Hematopoietic multipotent progenitor cell treated with erythropoietin and hydrocortisone succinate and interleukin-3 and kit ligand, for 15 days (in vitro differentiated cells): ENCODE results near the gene REX1BD.
A peak's percentile ranks its signal among the peaks of the same experiment; 100 is the strongest.

ENCODE experiments used
- DNase-seq: peaks from one replicate; pipeline ENCODE4 v3.0.0-alpha.2; 2015; ENCODE audit warnings: low spot score

Gene REX1BD

DNA sequence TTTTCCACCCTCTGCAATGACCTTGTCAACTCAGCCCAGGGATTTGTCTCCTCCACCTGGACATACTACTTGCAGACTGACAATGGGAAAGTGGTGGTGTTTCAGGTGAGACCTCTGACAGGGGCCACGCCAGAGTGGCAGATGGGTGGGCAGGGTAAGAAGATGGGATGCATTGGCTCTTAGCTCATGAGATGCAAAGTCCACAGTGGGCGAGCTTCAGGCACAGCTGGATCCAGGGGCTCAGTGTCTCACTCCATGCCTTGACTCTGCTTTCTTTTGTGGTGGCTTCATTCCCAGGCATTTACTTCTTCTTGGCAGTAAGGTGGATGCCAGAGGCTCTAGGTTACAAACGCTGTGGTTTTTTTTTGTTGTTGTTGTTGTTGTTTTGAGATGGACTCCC is 27.4 kb downstream of the REX1BD start:
- no peak for DNase-seq

DNA sequence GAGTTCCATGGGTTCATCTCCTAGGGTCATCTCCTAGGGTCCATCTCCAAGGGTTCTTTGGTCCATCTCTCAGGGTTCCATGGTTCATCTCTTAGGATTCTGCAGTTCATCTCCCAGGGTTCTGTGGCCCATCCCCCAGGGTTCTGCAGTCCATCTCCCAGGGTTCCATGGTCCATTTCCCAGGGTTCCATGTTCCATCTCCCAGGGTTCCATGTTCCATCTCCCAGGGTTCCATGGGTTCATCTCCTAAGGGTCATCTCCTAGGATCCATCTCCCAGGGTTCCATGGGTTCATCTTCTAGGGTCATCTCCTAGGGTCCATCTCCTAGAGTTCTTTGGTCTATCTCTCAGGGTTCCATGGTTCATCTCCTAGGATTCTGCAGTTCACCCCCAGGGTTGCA is 29.0 kb downstream of the REX1BD start:
- DNase-seq = no peak

DNA sequence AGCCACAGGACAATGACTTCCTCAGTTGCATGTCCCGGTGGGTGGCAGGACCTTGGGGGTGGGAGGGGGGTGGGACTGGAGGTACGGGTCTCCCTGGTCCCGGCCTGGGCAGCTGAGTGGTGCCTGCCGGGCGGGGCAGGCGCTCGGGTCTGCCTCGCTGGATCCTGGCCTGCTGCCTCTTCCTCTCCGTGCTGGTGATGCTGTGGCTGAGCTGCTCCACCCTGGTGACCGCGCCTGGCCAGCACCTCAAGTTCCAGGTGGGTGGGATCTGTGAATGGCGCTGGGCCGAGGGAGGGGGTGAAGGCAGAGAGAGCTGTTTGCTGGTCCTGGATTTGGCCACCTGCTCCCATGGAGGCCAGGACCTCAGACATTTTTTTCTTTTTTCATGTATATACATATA is 29.6 kb downstream of the REX1BD start:
- no peak for DNase-seq

DNA sequence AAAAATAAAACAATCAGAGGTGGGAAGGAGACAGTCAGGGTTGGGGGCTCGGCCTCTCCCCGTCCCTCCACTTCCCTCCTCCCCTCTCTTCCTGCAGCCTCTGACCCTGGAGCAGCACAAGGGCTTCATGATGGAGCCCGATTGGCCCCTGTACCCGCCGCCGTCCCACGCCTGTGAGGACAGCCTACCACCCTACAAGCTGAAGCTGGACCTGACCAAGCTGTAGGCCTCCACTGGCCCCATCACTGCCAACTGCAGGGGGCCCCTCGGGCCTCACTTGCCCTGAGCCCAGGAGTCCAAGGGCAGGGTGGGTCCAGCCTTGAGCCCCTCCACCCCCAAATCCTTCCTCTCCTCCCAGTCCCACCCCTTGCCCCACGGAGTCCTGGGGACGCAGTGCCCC is 31.7 kb downstream of the REX1BD start:
- DNase-seq = no peak

DNA sequence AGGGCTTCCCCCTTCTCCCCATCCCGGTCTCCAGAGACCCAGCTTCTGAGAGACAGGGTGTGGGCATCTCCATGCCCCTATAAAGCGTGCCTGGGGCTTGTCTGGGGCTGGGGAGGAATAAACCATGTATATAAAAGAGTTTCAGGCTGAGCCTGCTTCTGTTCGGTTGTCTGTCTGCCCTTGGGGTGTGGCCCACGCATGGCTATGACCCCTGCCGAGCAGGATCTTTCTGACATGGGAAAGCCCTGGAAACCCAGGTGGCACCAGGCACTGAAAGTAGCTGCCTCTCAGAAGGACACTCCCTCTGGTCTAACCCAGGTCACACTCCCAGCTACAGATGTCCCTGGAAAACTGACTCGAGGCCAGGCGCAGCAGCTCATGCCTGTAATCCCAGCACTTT is 32.3 kb downstream of the REX1BD start:
- no peak for DNase-seq

DNA sequence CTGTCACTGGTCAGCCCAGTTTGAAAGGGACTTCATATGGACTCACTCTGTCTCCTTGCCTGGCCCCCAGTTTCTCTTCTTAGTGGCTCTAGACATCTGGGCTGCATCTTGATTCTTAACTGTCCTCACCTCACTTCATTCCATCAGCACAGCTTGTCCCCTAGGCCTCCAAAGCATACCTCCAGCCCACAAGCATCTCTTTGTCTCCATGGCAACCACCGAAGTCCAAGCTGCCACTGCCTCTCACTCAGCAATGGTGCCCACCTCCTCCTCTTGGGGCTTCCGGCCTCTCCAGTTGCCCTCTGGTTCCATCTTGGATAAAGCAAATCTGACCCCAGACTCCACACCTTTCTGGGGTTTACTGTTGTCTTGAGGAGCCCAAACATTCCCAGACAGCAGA is 38.3 kb downstream of the REX1BD start:
- no peak for DNase-seq

DNA sequence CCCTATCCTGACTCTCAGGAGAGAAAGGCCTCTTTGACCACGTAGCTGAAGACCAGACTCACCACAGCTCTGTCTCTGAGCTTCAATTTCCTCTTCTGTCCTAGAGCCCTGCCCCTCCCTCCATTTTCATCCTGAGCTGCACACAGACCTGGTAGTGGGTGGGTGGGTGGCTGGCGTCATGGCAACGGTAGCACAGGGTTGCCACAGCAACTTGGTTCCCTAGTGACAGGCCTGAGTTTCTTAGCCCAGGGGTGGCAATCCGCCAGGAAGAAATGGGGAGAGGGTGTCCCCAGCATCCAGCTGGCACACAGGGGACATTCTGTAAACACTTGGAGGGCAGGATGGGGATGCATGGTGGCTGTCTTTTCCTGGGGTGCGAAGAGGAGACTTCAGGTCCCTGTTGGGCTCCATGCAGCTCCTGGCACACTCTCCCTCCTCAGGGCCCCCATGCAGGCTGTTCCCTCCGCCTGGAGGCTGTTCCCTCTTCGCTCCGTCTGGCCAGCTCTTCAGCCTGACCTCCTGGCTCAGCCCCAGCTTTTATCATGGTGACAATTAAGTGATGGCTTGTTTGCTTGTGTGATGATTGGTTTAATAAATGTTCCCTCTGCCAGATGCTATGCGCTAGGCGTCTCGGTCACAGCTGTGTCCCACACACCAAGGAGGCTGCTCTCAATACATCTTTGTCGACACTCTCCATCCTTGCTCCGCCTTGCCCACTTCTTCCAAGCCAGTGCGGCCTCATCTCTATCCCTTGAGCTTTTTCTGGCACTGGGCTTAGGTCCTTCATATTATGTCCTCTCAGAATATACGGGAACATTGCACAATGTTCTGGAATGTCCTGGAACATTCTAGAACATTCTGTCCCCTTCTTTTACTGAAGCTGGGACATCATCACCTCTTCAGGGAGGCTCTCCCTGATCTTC is 40.8 kb downstream of the REX1BD start:
- DNase-seq = no peak

DNA sequence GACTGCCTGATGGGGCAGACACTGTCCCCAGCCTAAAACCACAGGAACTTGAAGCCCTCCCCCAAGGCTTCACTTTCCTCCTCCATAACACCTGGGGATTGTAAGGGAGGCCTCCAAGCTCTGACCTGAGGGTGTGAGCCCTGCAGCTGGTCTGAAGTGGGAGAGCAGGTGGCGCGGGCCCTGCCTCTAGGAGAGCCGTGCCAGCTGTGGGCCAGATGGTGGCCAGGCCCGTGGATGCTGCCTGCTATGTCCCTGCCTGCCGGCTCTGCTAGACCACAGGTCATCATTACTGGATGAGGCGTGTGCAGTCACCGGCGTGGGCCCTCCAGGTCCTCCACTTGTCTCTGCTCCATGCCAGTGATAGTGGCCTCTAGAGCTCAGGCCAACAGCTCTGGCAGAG is 44.7 kb downstream of the REX1BD start:
- no peak for DNase-seq

DNA sequence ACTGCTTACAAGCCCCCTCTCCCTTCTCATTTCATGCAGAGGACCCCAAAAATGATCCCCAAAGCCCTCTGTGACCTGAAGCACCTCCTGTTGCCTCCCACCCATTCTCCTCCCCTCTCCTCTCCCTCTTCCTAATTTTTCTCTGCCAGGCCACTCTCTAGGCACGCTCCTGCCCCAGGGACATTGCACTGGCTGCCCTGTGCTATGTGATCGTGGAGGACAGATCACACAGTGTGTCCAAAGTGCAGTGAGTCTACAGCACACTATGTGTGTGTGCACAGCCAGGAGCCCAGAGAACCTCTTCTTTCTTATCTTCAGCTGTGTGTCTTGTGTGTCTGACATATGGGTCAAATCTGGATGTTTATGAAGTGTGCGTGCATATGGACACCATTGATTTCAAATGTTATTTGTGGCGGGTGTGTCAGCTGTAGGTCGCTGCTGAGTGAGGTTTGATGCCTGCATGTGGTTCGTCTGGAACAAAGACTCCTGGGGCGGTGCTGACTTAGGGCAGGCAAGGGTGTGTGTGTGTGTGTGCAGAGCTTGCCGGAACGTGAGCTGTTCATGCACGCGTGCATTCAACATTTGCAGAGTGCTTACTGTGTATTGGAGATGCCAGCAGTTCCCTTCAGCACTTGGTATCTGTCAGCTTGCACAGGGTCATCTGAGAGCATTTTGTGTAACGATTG is 46.2 kb downstream of the REX1BD start:
- DNase-seq = no peak

DNA sequence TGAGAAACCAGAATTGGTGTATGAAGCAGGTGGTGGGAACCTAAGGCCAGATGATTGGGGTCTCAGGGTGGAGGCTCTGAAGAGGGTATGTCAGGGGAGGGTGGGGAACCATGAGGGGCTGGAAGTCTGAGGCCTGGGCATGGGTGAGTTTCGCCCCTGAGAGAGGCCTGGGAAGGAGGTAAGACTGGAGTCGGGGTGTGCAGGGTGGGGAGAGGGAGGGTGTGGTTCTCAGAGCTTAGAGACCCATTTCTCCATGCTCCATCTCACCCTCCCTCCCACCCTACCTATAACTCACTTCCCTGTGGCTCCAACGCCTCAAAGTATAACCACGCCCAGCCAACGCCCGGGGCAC is 47.2 kb downstream of the REX1BD start:
- DNase-seq = no peak

DNA sequence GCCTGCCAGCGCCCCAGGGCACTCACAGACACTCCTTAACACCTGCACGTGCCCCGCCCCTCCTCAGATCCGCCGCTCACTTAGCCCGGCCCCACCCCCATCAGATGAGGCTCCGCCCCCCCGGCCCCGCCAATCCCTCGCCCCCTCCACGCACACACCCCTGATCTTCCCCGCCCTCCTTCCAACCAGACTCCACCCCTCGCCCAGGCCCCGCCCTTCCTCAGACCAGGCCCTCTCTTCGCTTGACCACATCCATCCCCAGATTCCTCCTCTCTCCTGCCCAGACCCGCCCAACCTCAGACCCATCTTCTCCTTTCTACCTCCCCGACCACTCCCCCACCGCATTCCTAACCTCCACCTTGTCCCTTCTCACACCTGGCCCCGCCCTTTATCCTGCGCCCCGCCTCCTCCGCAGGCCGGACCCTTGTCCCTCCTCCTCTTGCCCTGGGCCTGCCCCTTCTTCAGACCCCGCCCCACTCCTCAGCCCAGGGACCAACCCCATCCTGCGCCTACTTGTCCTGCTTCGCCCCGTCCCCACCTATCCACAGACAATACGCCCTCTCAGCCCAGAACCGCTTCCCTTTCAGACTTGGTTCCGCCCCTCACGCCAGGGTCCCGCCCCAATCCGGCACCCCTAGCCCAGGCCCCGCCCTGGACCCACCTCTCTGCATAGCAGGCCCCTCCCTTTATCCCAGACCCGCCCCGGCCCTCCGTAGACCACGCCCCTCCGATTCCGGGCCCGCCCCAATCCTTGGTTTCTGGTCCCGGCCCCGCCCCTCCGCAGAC is 47.8 kb downstream of the REX1BD start:
- DNase-seq = peak; percentile 91

DNA sequence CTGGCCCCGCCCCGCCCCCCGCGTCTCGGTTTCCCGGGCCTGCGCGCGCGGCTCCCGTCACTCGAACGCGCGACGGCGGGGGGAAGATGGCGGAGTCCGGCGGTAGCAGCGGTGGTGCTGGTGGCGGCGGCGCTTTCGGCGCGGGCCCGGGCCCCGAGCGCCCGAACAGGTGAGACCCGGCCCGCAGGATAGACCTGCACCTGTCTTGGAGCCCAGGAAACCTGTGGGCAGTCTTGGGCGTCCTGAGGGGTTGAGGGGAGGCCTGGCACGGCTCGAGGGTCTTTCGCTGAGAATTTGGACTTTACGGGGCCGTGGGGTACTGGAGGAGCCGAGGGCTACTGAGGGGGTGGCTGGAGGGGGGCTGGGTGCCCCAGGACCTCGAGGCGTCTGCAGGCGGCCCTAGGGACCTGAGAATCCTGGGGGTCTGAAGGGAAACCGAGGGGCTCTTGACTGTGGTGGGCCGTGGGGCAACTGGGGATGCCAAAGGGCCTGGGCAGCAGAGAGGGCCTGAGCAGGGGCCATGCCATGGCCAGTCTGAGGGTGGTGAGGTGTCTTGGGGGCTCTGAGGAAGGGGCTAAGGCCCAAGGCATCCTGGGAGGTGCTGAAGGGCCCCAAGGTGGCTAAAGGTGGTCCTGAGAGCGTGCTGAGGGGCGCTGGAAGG is 48.5 kb downstream of the REX1BD start, which contains the start of gene KLHL26:
TSS of gene KLHL26 (plus strand) at position 60 of the 661 bp plus-strand sequence. CDS start at position 87, 27 bp downstream.
- DNase-seq = no peak

DNA sequence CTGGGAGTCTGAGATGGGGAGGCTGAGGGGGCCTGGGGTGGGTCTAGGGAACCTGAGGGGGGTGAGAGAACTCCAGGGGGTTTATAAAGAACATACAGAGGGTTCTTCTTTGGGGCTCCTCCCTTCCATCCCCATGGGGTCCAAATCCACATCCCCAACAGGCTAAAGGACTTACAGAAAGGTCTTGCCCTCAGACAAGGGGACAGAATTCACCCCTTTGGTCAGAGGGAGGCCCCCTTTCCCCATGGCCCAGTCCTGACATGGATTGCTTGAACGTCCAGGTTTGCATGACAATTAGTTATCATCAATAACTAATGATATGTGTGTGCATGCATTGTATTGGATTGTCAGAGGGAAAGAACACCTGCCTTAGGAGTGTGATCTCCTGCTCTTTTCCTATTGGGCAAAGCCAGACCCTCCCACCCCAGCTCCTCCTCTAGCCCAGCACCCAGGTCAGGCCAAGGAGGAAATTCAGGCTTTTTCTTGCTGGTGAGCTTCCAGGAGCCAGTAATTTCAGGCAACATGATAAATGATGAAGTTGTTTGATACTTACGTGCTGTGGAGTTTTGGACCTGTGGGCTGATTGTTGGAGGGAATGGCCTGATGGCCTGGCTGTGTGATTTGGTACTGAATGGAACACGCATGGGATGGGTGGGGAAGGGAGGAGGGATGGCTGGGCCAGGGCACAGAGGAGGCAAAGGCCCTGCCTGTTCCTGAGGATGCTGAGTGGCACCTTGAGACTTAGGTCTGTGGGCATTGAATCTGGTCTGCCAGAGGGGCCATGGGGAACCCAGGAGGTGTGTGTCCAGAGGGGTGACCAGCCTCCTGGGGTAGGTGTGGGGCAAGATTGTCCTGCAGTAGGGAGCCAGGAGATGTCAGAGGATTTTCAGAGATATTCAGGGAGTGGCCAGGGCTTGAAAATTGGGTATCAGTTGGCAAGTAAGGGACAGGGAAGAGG is 49.4 kb downstream of the REX1BD start:
- no peak for DNase-seq

DNA sequence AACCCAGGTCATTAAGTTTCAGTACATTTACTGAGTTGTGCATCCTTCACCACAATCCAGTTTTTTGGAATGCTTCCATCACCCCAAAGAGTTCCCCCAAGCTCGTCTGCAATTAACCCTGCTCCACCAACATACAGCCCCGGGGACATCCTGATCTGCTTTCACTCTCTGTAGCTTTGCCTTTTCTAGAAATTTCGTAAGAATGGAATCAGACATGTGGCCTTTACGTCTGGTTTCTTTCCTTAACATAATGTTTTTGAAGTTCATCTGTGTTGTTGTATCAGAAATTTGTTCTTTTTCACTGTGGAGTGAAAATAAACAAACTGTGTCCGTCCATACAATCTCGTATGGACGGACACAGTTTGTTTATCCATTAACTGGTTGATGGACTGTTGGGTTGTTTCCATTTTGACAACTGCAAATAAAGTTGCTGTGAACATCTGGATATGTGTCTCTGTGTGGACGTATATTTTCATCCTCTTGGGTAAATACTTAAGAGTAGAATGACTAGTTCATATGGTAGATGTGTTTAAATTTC is 51.2 kb downstream of the REX1BD start:
- DNase-seq = no peak
